Adrenal gland (tissue), 12 donors: Measurements from ENCODE around the gene TMEM252. TPM values are rescaled to one million over a fixed set of nuclear protein-coding genes. Genes with fewer than 3 reads are reported as not detected.

ENCODE experiments used
- DNase-seq, 7 donors: peaks; one replicate each; pipeline ENCODE4 v3.0.0-alpha.2; 2019 to 2020
- H3K27ac ChIP-seq, 5 donors: fragments of 200-600 bp; sonication (generic) in 4 of 5; 1 replicate in 3 of 5; 2 replicates in 2 of 5; pipeline versions ENCODE4 v1.5.1 to v1.8.0; 2016 to 2020; ENCODE audit warnings: mild to moderate bottlenecking in 1 of 5
- H3K27me3 ChIP-seq: fragments of 200-600 bp; 2 replicates; pipeline ENCODE4 v1.8.0; 2021
- H3K36me3 ChIP-seq, 2 donors: fragments of 200-600 bp; replicated peaks in 1 of 2; 1 replicate in 1 of 2; 2 replicates in 1 of 2; pipeline versions ENCODE4 v1.5.1 to v1.8.0; 2018 to 2022
- H3K4me1 ChIP-seq, 2 donors: fragments of 200-600 bp; replicated peaks in 1 of 2; 1 replicate in 1 of 2; 2 replicates in 1 of 2; pipeline versions ENCODE4 v1.5.1 to v1.8.0; 2018 to 2021
- H3K4me3 ChIP-seq, 4 donors: fragments of 200-600 bp; sonication (generic) in 3 of 4; one replicate each; pipeline ENCODE4 v1.5.1; 2016 to 2018
- H3K9me3 ChIP-seq, 3 donors: fragments of 200-600 bp; sonication (generic) in 1 of 3; replicated peaks in 1 of 3; 1 replicate in 2 of 3; 2 replicates in 1 of 3; pipeline versions ENCODE4 v1.5.1 to v1.8.0; 2016 to 2021
- POLR2A ChIP-seq, 2 donors: fragments of 450-650 bp; IDR thresholded peaks; one replicate each; pipeline ENCODE4 v1.6.1; 2017; ENCODE audit warnings: antibody characterized with exemption in 2 of 2, mild to moderate bottlenecking in 2 of 2, moderate library complexity in 1 of 2
- WGBS, 4 donors: extraction: QIAGEN DNeasy Blood & Tissue Kit in 2 of 4; methylation state at CpG; one replicate each; pipeline versions ENCODE4 v1.1.5 to v1.1.7; 2013 to 2017; 5-methylcytosine and 5-hydroxymethylcytosine counted together
- intact Hi-C, 2 donors: fragments of 100-400 bp; cut with DNase I; formaldehyde crosslinking; loops; one replicate each; pipeline versions ENCODE4 v1.14.1 to v1.15.0; 2022 to 2023
- polyA plus RNA-seq, 3 donors: library from polyadenylated mRNA; stranded (reverse); fragments of 200-250 nt in 2 of 3; fragments of 350-450 nt in 1 of 3; fragmentation: Illumina TruSeq in 1 of 3; extraction: RNeasy Lipid Tissue Mini Kit (QIAGEN cat#74804) in 1 of 3; gene quantifications; one replicate each; pipeline ENCODE4 v1.2.3, GENCODE V29; 2013 to 2014
- total RNA-seq, 9 donors: library from RNA; depleted of rRNA in 4 of 9; stranded (reverse); fragments of >200 nt in 4 of 9; fragments of 120-200 nt in 1 of 9; fragmentation: NEBNext Ultra II Directional in 1 of 9; extraction: Animal tissue kit (Norgen Biotek cat#: 25700) in 1 of 9; gene quantifications; one replicate each; pipeline versions ENCODE4 v1.1.0 to v1.2.4, GENCODE V29; 2013 to 2023
- TF ChIP-seq, protein P1 (sequence below), 6 experiments: fragments of 450-650 bp in 4 of 6; fragments of 200-600 bp in 2 of 6; sonication (generic) in 1 of 6; IDR thresholded peaks; 1 replicate in 5 of 6; 2 replicates in 1 of 6; pipeline versions ENCODE4 v1.5.1 to v1.8.0; 2016 to 2021; ENCODE audit warnings: antibody characterized with exemption in 6 of 6, mild to moderate bottlenecking in 2 of 6, moderate library complexity in 1 of 6
- donor health status: healthy with polysubstance abuse.
- donor health status: Bipolar disorder and iron deficiency.
- donor health status: DM: yes; HTN: yes; CAD: no.
- donor health status: DM: no; HTN: no; CAD: no.
- donor health status: DM: no; HTN: no; CAD: no.
- donor health status: DM: yes; HTN: yes; CAD: no.

Gene TMEM252
- total and polyA plus RNA-seq, 12 donors = not detected

DNA sequence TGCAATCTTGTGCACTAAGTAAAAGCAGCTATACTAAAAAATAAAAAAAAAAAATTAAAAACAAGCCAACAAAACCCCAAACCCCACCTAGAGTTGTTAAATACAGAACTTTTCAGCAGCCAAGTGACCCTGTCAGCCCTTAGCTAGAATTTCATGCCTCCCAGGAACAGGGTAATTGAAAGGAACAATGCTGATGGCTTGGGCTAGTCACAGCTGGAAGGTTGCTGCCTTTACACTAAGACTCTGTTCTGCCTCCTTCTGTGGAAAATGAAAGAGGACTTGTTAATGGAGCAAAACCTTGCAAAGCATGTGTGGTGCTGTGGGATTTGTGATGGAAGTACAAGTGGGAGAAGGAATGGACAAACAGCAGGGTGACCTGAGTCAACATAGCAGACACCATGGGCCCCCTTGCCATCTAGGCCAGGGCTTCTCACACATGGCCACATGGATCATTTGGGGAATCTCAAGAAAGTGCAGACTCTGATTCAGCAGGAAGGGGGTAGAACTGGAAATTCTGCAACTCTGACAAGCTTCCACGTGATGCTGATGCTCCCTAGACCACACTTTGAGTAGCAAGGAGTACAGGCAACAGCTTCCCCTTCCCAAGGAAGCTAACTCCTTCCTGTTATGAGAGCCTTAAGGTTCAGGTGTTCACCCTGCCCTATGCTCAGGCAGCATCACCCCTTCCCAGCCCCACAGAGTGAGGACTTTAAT is 14.9 kb upstream of the TMEM252 start:
- Histone ChIP-seq H3K4me3 (no peak overlapping the region), H3K27me3 (no peaks in the 10 kb centered on the region), H3K36me3 (no peaks in the 10 kb centered on the region), H3K9me3 (no peaks in the 10 kb centered on the region), H3K27ac (no peak overlapping the region), H3K4me1 (peaks cover 0 to 6% of the 10 kb centered on the region in 2 donors)
- intact Hi-C loops = no loop called here
- 56 to 75% (median 59%) methylated on average over 1 of the region's 1 CpG; no CpG with 5 or more reads in 1 of the 4 donors for WGBS, 4 donors
- DNase-seq = no peak
- no peak for TF ChIP-seq POLR2A (IDR thresholded peaks at IDR 0.05)
- TF ChIP-seq, protein P1, sequence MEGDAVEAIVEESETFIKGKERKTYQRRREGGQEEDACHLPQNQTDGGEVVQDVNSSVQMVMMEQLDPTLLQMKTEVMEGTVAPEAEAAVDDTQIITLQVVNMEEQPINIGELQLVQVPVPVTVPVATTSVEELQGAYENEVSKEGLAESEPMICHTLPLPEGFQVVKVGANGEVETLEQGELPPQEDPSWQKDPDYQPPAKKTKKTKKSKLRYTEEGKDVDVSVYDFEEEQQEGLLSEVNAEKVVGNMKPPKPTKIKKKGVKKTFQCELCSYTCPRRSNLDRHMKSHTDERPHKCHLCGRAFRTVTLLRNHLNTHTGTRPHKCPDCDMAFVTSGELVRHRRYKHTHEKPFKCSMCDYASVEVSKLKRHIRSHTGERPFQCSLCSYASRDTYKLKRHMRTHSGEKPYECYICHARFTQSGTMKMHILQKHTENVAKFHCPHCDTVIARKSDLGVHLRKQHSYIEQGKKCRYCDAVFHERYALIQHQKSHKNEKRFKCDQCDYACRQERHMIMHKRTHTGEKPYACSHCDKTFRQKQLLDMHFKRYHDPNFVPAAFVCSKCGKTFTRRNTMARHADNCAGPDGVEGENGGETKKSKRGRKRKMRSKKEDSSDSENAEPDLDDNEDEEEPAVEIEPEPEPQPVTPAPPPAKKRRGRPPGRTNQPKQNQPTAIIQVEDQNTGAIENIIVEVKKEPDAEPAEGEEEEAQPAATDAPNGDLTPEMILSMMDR (IDR thresholded peaks at IDR 0.05) = no peak

DNA sequence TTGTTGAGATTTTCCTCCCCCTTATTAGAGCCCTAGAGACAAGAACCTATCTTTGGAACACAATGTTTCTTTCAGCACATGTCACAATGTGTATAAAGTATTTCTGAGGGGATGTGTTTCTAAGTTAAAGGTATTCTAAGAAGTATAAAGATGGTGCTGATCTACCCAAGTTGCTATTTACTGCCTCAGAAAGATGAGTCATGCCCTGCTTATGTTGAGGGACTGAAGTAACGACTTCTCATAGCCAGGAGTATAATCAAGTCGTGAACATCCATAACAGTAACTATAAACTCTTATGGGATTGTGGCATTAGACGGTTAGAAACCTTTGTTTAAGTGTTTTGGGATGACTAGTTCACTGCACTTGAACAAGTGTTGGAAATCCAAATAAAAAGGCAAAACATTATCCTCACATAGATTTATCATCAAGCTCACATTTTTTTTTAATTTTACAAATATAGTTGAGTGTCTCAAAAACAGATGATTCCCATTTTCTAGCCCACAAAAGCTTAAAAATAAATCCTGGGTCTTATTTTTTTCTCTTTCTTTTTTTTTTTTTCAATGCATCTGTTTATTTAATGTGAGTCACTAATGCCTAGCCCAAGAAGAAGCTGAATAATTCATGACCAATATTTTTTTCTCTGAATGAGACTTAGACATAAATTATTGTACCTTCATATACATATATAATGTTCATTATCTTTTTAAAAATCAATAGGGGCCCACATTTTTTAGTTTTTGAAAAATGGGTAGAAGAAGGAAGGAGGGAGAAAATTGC is 12.2 kb upstream of the TMEM252 start:
- Histone ChIP-seq H3K27ac (no peak overlapping the region), H3K4me1 (no peaks in the 10 kb centered on the region), H3K4me3 (no peak overlapping the region), H3K27me3 (no peaks in the 10 kb centered on the region), H3K9me3 (no peaks in the 10 kb centered on the region), H3K36me3 (no peaks in the 10 kb centered on the region)
- TF ChIP-seq POLR2A (IDR thresholded peaks at IDR 0.05) = no peak
- TF ChIP-seq, protein P1 (IDR thresholded peaks at IDR 0.05) = no peak
- no peak for DNase-seq
- intact Hi-C loops = no loop called here
- WGBS, 4 donors = 56 to 72% (median 64%) methylated on average over 3 of the region's 3 CpGs

GRCh38 chr9:68551191-68551590 is 10.5 kb upstream of the TMEM252 start:
- Histone ChIP-seq H3K4me1 (no peaks in the 10 kb centered on the region), H3K27me3 (no peaks in the 10 kb centered on the region), H3K9me3 (no peaks in the 10 kb centered on the region), H3K36me3 (no peaks in the 10 kb centered on the region), H3K4me3 (no peak overlapping the region), H3K27ac (no peak overlapping the region)
- no peak for DNase-seq
- intact Hi-C loops = no loop called here
- no peak for TF ChIP-seq POLR2A (IDR thresholded peaks at IDR 0.05)
- TF ChIP-seq, protein P1 (IDR thresholded peaks at IDR 0.05) = no peak
- WGBS, 4 donors = 60 to 69% (median 64%) methylated on average over 4 of the region's 4 CpGs

DNA sequence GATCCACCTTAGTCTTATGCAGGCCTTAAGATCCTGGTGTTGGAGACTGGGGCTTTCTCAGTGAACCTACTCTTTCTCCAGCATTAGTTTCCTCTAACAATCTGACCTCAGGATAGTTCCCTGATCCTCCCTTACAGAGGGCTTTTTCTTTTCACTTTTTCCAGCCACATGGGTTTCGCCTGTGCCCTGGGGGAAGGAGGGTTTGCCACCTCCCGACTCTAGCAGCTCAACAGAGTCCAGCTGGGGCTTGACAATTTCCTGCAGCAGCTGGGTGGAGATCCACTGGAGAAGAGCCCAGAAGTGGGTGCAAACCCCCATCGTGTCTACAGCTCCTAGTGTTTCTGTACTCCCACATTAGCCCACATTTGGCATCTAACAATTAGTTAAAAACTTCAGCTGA is 7.6 kb upstream of the TMEM252 start:
- Histone ChIP-seq H3K4me3 (no peak overlapping the region), H3K4me1 (no peaks in the 10 kb centered on the region), H3K27me3 (no peaks in the 10 kb centered on the region), H3K9me3 (no peaks in the 10 kb centered on the region), H3K36me3 (no peaks in the 10 kb centered on the region), H3K27ac (no peak overlapping the region)
- WGBS, 4 donors = 50 to 56% (median 52%) methylated on average over 3 of the region's 3 CpGs
- intact Hi-C loops = no loop called here
- DNase-seq = no peak
- TF ChIP-seq POLR2A (IDR thresholded peaks at IDR 0.05) = no peak
- TF ChIP-seq, protein P1 (IDR thresholded peaks at IDR 0.05) = no peak
